Subcutaneous adipose tissue (tissue), 4 donors: ENCODE data around the gene ALPK3. TPM values are rescaled to one million over a fixed set of nuclear protein-coding genes. Genes with fewer than 3 reads are reported as not detected.

Experiments
- total RNA-seq, 4 donors: library from RNA; depleted of rRNA; stranded (reverse); fragments of >200 nt; gene quantifications; one replicate each; pipeline ENCODE4 v1.1.0, GENCODE V29; 2016
- TF ChIP-seq, protein P1 (sequence below): fragments of 450-650 bp; IDR thresholded peaks from one replicate; pipeline ENCODE4 v1.5.1; 2016; ENCODE audit warnings: low read depth, mild to moderate bottlenecking, control low read depth, antibody characterized with exemption, moderate library complexity

ALPK3 gene
- total RNA-seq, 4 donors from 2014 or later, result 3.3 to 70.3 (median 8.1) TPM

DNA sequence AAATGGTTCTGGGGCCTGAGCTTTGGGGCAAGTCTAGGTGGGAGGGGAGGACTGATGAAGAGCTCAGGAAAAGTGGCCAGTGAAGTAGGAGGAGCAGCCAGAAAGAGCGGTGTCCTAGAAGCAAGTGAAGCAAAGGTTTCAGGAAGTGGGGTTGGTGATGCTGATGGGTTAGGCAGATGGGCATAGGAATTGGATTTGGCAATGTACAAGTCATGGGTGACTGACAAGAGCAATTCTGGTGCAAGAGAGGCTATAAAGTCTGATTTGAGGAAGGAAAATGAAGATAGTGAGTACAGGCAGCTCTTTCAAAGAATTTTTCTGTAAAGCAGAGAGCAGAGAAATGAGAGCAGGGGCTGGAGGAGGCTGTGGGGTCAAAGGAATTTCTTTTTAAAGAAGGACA, 19.7 kb downstream of the ALPK3 start:
- TF ChIP-seq, protein P1, sequence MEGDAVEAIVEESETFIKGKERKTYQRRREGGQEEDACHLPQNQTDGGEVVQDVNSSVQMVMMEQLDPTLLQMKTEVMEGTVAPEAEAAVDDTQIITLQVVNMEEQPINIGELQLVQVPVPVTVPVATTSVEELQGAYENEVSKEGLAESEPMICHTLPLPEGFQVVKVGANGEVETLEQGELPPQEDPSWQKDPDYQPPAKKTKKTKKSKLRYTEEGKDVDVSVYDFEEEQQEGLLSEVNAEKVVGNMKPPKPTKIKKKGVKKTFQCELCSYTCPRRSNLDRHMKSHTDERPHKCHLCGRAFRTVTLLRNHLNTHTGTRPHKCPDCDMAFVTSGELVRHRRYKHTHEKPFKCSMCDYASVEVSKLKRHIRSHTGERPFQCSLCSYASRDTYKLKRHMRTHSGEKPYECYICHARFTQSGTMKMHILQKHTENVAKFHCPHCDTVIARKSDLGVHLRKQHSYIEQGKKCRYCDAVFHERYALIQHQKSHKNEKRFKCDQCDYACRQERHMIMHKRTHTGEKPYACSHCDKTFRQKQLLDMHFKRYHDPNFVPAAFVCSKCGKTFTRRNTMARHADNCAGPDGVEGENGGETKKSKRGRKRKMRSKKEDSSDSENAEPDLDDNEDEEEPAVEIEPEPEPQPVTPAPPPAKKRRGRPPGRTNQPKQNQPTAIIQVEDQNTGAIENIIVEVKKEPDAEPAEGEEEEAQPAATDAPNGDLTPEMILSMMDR, result no peak

DNA sequence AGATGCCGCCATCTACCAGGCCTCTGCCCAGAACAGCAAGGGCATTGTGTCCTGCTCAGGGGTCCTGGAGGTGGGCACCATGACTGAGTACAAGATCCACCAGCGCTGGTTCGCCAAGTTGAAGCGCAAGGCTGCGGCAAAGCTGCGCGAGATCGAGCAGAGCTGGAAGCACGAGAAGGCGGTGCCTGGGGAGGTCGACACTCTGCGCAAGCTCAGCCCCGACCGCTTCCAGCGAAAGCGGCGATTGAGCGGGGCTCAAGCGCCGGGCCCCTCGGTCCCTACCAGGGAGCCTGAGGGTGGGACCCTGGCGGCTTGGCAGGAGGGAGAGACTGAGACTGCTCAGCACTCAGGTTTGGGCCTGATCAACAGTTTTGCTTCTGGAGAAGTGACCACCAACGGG, 22.6 kb downstream of the ALPK3 start:
- TF ChIP-seq, protein P1, result no peak

DNA sequence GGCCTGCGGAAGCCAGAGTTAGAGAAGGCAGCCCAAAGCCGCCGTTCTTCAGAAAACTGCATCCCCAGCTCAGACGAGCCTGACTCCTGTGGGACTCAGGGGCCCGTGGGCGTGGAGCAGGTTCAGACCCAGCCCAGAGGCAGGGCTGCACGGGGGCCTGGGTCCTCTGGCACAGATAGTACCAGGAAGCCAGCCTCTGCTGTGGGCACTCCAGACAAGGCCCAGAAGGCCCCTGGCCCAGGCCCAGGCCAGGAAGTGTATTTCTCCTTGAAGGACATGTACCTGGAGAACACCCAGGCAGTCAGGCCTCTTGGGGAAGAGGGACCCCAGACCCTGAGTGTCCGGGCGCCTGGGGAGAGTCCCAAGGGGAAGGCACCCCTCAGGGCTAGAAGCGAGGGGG, 23.1 kb downstream of the ALPK3 start:
- TF ChIP-seq, protein P1, result no peak

DNA sequence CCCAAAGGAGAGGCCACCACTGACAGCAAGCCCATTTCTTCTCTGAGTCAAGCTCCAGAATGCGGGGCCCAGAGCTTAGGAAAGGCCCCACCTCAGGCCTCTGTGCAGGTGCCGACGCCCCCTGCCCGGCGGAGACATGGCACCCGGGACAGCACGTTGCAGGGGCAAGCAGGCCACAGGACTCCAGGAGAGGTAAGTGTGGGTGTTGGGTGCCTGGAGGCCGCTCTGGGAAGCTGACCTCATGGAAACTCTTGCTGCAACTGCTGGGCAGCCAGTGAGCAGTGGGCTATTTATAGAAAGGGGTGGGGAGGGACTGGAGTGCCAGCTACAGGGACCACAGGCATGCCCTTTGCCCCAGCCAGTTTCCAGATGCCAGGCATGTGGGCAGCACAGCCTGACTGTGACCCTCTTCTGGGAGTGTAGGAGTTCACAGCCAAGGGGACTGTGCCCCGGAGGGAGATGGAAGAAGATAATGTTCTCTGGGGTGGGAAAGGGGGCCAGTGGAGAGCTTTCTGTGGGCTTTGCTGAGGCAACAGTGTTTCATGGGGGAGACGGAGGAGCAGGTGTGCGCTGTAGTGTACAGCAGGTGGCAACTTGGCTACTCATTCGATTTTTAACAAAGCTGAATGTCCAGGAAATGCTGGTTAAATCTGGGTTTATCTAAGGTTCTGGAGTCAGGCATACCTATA, 23.7 kb downstream of the ALPK3 start:
- TF ChIP-seq, protein P1, result no peak

DNA sequence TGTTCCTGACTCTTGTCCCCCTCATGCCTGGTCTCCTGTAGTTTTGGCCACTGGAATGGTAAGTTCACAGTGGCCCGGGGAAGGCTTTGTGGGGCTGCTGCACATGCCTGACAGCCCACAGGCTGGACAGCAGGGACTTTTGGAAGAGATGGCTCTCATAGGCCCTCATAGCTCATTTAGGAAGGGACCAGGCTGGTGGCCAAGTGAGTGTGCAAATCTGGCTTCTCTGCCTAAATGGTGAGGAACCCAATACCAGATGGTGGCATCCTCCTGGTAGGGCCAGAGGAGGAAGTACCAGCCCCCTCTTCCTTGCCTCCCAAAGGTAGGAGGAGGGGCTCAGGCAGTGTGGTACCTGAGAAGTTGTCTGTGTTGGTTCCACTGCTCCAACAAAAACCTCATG, 25.6 kb downstream of the ALPK3 start:
- TF ChIP-seq, protein P1, result no peak

DNA sequence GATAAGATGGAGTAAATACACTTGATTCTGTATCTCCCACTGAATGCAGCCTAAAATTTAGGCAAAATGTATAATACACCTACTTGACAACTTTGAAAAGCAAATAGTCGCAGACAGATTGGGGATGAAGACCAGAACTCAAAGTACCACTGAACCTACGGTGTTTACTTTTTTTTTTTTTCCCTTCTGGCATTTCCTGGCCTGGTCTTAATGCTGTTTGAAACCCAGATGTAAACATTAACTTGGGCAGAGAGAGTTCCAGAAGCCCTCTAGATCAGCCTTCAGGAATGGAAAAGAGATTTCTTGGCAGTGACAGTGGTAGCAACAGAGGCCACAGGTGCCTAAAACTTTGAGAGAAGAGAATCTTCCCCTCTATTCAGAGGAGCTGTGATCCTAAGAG, 27.8 kb downstream of the ALPK3 start:
- TF ChIP-seq, protein P1, result no peak

DNA sequence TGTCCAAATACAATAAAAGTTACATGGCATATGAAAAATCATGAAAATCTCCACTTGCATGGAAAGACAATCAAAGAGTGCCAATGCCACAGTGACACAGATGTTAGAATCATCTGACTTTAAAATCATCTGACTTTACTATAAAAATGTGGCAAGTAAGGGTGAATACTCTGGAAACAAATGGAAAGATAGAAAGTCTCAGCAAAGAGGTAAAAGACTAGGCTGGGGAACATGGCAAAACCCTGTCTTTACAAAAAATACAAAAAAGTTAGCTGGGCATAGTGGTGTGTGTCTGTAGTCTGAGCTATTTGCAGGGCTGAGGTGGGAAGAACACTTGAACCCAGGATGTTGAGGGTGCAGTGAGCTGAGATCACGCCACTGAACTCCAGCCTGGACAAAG, 29.1 kb downstream of the ALPK3 start:
- TF ChIP-seq, protein P1, result no peak
